PC-9 (cell line): ENCODE results near the gene IGLL5. TPM values are rescaled to one million over a fixed set of nuclear protein-coding genes. Genes with fewer than 3 reads are reported as not detected.

Source experiments
- BruUV-seq: library from RNA; stranded (reverse); fragments of 400-500 nt; replicated peaks from 2 replicates; lab custom pipeline; 2021; lab: Mats Ljungman, UMichigan
- CTCF ChIA-PET: fragments of 300-600 bp; sonication (Branson Sonifier 250); formaldehyde crosslinking; loops from one replicate; lab custom pipeline; 2022; ENCODE audit warnings: antibody characterized with exemption; lab: Charles Lee
- POLR2A ChIA-PET: fragments of 300-600 bp; sonication (Branson Sonifier 250); formaldehyde crosslinking; loops from one replicate; lab custom pipeline; 2022; ENCODE audit warnings: antibody characterized with exemption; ENCODE audit not compliant: unreplicated experiment; lab: Charles Lee
- DNase-seq, 2 experiments: peaks; one replicate each; pipeline versions ENCODE4 v3.0.0 to v3.0.0-alpha.2; 2015 to 2022; ENCODE audit warnings: mixed read lengths in 1 of 2
- H2AFZ ChIP-seq: fragments of 200-600 bp; sonication (generic); 2 replicates; pipeline ENCODE4 v1.8.1; 2017; ENCODE audit warnings: antibody characterized with exemption
- H3F3A ChIP-seq: fragments of 200-600 bp; sonication (generic); 2 replicates; pipeline ENCODE4 v1.8.1; 2017; ENCODE audit warnings: antibody characterized with exemption, mild to moderate bottlenecking, low read depth; ENCODE audit not compliant: insufficient read depth
- H3K27ac ChIP-seq: fragments of 200-600 bp; sonication (generic); 2 replicates; pipeline ENCODE4 v1.6.1; 2016; ENCODE audit warnings: mixed run types
- H3K27me3 ChIP-seq: fragments of 200-600 bp; sonication (generic); 2 replicates; pipeline ENCODE4 v1.6.1; 2016; ENCODE audit warnings: low read depth, mixed run types; ENCODE audit not compliant: insufficient read depth
- H3K36me3 ChIP-seq: fragments of 200-600 bp; sonication (generic); 2 replicates; pipeline ENCODE4 v1.6.1; 2016; ENCODE audit warnings: low read depth, mixed run types
- H3K4me1 ChIP-seq: fragments of 200-600 bp; sonication (generic); replicated peaks from 2 replicates; pipeline ENCODE4 v1.6.1; 2016; ENCODE audit warnings: mixed run types; ENCODE audit not compliant: insufficient read depth
- H3K4me2 ChIP-seq: fragments of 200-600 bp; sonication (generic); 2 replicates; pipeline ENCODE4 v1.6.1; 2017; ENCODE audit warnings: mixed run types
- H3K4me3 ChIP-seq: fragments of 200-600 bp; sonication (generic); 2 replicates; pipeline ENCODE4 v1.6.1; 2016; ENCODE audit warnings: mixed run types
- H3K79me2 ChIP-seq: fragments of 200-600 bp; sonication (generic); 2 replicates; pipeline ENCODE4 v1.6.1; 2017; ENCODE audit warnings: low read depth, mixed run types
- H3K9me2 ChIP-seq: fragments of 200-600 bp; sonication (generic); 2 replicates; pipeline ENCODE4 v1.8.1; 2017; ENCODE audit warnings: mild to moderate bottlenecking; ENCODE audit not compliant: insufficient read depth
- H3K9me3 ChIP-seq: fragments of 200-600 bp; sonication (generic); 2 replicates; pipeline ENCODE4 v1.8.1; 2016; ENCODE audit warnings: low read depth; ENCODE audit not compliant: insufficient read depth
- H4K20me1 ChIP-seq: fragments of 200-600 bp; sonication (generic); 2 replicates; pipeline ENCODE4 v1.8.1; 2017; ENCODE audit not compliant: insufficient read depth
- EZH2 ChIP-seq: fragments of 200-600 bp; sonication (generic); IDR thresholded peaks from 2 replicates; pipeline ENCODE4 v1.8.0; 2017; ENCODE audit warnings: antibody characterized with exemption, low read depth
- intact Hi-C: fragments of 100-400 bp; cut with micrococcal nuclease; formaldehyde crosslinking; loops from one replicate; pipeline ENCODE4 v1.10.0; 2022; ENCODE audit not compliant: unreplicated experiment
- microRNA-seq: library from miRNA; unstranded; fragments of <30 nt; microRNA quantifications from one replicate; pipeline ENCODE4 v1.2.0, GENCODE V29; 2021; ENCODE audit warnings: borderline number of aligned reads, borderline replicate concordance
- total RNA-seq: library from RNA; stranded (reverse); gene quantifications from 2 replicates; pipeline ENCODE4 v1.2.3, GENCODE V29; 2021
- TF ChIP-seq, protein P1 (sequence below): fragments of 200-600 bp; sonication (generic); conservative IDR thresholded peaks from 2 replicates; pipeline ENCODE4 v1.6.1; 2017; ENCODE audit warnings: mixed run types, antibody characterized with exemption, mild to moderate bottlenecking, moderate library complexity

The IGLL5 gene
- total RNA-seq, 1 experiment from 2014 or later, result not detected

DNA sequence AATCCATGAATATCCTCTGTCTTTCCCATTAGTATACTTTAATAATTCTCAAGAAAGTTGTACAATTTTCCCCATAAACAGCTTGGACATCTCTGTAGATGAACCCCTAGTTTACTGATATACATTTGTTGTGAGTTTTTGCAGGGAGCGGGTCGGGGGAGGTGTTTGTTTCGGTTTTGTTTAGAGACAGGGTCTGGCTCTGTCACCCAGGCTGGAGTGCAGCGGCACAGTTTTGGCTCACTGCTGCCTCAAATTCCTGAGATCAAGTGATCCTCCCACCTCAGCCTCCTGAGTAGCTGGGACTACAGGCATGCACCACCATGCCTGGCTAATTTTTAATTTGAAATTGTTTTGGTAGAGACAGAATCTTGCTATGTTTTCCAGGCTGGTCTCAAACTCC is 57.6 kb downstream of the IGLL5 start:
- ChIA-PET POLR2A (no interaction called here), CTCF (no interaction called here)
- intact Hi-C loops, result no loop called here
- TF ChIP-seq, protein P1, sequence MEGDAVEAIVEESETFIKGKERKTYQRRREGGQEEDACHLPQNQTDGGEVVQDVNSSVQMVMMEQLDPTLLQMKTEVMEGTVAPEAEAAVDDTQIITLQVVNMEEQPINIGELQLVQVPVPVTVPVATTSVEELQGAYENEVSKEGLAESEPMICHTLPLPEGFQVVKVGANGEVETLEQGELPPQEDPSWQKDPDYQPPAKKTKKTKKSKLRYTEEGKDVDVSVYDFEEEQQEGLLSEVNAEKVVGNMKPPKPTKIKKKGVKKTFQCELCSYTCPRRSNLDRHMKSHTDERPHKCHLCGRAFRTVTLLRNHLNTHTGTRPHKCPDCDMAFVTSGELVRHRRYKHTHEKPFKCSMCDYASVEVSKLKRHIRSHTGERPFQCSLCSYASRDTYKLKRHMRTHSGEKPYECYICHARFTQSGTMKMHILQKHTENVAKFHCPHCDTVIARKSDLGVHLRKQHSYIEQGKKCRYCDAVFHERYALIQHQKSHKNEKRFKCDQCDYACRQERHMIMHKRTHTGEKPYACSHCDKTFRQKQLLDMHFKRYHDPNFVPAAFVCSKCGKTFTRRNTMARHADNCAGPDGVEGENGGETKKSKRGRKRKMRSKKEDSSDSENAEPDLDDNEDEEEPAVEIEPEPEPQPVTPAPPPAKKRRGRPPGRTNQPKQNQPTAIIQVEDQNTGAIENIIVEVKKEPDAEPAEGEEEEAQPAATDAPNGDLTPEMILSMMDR, result no peak
- no peak for TF ChIP-seq EZH2
- Histone ChIP-seq H2AFZ (no peak overlapping the region), H3K27ac (no peak overlapping the region), H3F3A (no peaks in the 10 kb centered on the region), H3K4me2 (no peak overlapping the region), H3K4me1 (no peaks in the 10 kb centered on the region), H3K79me2 (no peaks in the 10 kb centered on the region), H3K4me3 (no peak overlapping the region), H3K27me3 (peaks cover 44% of the 10 kb centered on the region), H4K20me1 (no peaks in the 10 kb centered on the region), H3K9me2 (no peaks in the 10 kb centered on the region), H3K36me3 (no peaks in the 10 kb centered on the region), H3K9me3 (no peaks in the 10 kb centered on the region)
- DNase-seq, result no peak
- no TSS peak for BruUV-seq

Small RNA genes within 50 kb of the gene (microRNA-seq; reads per million reads assigned to microRNA genes)
- not detected for gene MIR5571

Other genes starting within 250 kb of the IGLL5 start
- not detected in 2 replicates for gene GGTLC2, start 243.2 kb upstream of the IGLL5 start, total RNA-seq
- 1.2 and 1.7 TPM in 2 replicates for gene GNAZ, start 182.7 kb downstream of the IGLL5 start, total RNA-seq